Gastrocnemius medialis (tissue), 4 donors: ENCODE results near the gene RBM33.

Experiments used
- CTCF ChIP-seq, 5 experiments: fragments of 450-650 bp in 3 of 5; fragments of 200-600 bp in 2 of 5; sonication (generic) in 2 of 5; IDR thresholded peaks in 4 of 5; conservative IDR thresholded peaks in 1 of 5; 1 replicate in 4 of 5; 2 replicates in 1 of 5; pipeline ENCODE4 v1.5.1; 2016 to 2019; ENCODE audit warnings: antibody characterized with exemption in 5 of 5, mild to moderate bottlenecking in 3 of 5, moderate library complexity in 3 of 5
- POLR2A ChIP-seq, 2 donors: fragments of 450-650 bp; IDR thresholded peaks; one replicate each; pipeline ENCODE4 v1.6.1; 2017; ENCODE audit warnings: antibody characterized with exemption in 2 of 2, mild to moderate bottlenecking in 2 of 2, moderate library complexity in 2 of 2

GRCh38 chr7:155724327-155725005, 80.0 kb downstream of the RBM33 start:
- TF ChIP-seq CTCF (IDR thresholded peaks at IDR 0.05 in 4 of 5, conservative IDR thresholded peaks at IDR 0.05 in 1 of 5) (peak in 1 of 5 experiments; percentile 16), POLR2A (IDR thresholded peaks at IDR 0.05) (no peak)
